Activated T-cell treated with anti-CD3 and anti-CD28 coated beads, Interleukin-2, amount 50 U/mL, for 1 hour (primary cell): ENCODE results near the gene CYLD.

Experiments used
- DNase-seq: peaks from one replicate; pipeline ENCODE4 v3.0.0-alpha.2; 2020

The CYLD gene

DNA sequence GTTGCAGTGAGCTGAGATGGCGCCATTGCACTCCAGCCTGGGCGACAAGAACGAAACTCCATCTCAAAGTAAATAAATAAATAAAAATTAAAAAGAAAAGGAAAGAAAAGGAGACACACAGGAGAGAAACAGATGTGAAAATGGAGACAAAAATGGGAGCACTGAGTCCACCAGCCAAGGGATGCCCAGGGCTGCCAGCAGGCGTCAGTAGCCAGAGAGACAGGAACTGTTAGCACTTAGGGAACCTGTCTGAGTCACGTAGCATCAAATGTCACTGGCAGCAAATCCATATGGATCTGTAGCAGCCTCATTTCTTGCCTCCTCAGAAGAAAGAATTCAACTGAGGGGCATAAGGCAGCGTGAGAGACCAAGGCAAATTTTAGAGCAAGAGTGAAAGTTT, 79.7 kb downstream of the CYLD start:
- DNase-seq: no peak

DNA sequence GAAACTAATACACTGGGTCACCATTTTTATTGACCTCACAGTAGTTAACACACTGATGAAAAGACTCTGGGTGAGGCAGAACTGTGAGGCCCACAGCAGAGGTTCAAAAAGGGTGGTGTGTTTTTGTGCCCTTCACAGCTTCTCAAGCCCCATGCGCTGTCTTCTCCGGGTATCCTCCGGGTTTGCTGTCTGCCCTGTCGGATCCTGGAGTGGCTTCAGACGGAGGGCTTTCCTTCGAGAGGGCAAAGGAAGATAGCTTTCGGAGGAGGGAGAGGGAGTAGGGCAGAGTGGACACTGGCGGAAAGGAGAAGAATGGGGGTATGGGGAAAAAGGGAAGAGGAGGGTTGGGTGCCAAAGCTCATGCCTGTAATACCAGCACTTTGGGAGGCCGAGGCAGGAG, 80.8 kb downstream of the CYLD start:
- no peak for DNase-seq

DNA sequence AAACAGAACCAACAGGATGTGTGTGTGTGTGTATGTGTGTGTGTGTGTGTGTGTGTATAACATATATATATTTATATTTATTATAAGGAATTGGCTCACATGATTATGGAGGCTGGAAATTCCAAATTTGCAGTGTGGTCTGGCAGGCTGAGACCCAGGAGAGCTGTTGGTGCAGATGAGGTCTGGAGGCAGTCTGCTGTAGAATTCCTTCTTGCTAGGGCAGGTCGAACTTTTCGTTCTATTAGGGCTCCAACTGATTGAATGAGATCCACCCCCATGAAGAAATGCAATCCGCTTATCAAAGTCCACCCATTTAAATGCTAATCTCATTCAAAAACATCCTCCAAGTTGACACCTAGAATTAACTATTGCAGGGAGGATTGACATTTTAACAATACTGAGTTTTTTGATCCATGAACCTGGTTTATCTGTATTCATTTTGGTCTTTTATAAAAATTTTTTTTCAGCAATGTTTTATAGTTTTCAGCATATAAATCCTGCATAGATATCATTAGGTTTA, 85.0 kb downstream of the CYLD start:
- DNase-seq: no peak

DNA sequence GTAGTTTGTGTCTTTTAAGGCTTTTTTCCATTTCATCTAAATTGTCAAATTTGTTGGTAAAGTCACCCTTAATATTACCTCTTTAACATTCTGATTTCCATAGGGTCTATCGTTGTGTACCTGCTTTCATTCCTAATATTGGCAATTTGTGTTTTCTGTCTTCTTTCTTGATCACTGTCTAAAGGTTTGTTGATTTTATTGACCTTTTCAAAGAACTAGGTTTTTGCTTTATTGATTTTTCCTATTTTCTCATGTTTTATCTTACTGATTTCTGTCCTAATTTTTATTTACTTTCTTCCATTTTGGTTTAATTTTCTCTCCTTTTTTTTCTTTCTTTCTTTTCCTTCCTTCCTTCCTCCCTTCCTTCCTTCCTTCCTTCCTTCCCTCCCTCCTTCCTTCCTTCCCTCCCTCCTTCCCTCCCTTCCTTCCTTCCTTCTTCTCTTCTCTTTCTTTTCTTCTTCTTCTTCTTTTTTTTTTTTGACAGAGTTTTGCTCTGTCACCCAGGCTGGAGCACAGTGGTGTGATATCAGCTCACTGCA, 86.3 kb downstream of the CYLD start:
- DNase-seq: no peak

DNA sequence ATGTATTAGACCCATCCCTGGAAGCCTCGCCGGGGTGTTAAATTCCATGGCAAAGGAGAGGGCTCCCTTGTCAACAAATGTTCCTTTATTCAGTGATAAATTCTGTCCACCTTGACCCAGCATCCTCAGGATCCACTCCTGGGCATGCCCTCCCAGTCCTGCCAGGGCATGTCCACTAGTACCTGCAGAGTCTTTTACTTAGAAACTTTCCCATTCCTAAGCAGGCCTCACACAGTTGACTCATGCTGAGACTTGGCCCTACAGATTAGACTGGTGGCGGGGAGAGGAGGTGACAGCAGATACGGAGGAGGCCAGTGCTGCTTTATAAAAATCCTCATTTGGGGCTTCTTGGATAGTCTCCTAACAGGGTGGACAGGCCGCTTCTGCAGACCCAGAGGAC, 88.8 kb downstream of the CYLD start:
- DNase-seq: no peak

DNA sequence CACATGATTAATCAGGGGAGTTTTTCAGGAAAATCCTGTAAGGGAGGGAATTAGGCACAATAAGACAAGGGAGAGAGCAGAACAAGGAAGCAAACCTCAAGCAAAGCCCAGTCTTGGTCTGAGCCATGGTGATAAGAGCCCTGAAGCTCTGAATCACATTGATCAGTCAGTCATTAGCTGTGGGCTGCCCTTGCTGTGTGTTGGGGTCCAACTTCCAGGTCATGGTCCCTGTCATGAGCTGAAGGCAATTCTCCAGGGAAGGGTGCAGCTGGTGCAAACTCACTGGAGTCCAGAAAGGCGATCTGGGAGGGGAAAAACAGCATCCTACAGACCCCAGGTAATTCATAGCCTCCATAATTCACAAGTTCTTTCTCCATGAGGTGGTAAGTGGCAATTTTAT, 89.9 kb downstream of the CYLD start:
- DNase-seq: no peak

DNA sequence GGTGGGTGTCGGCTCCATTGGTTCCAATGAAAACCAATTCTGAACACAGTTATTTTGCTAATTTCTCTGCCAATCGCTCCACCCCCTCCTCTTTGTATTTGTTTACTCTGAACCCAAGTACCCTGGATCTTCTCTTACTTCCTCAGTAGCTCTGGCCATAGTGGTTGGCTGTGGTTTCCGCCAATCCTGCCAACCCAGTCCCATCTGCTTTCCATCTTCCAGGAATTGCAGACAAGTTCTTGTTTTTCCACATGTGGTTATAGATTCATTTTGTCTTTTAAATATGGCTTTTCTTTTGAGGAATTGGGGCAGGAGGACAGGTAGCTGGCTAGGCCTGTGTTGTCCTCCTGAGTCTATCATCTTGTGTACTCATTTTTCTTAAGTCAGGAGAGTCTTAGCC, 92.0 kb downstream of the CYLD start:
- DNase-seq: no peak

DNA sequence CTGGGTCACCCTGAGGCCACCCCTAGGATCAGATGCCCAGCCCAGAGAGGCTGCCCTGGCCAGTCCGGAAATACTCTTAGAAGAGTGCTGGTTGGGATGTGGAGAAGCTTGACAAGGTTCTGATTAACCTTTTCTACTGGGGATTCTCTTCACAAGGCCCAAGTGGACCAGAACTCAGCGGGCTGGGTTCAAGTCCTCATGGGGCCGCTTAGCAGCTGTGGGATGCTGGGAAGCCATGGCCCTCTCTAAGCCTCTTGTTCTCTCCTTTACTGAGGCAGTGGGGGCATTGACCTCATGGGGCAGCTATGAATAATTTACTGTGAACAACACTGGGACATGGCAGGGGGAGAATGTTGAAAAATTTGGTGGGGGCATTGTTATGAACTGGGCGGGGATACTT, 92.8 kb downstream of the CYLD start:
- DNase-seq: no peak

DNA sequence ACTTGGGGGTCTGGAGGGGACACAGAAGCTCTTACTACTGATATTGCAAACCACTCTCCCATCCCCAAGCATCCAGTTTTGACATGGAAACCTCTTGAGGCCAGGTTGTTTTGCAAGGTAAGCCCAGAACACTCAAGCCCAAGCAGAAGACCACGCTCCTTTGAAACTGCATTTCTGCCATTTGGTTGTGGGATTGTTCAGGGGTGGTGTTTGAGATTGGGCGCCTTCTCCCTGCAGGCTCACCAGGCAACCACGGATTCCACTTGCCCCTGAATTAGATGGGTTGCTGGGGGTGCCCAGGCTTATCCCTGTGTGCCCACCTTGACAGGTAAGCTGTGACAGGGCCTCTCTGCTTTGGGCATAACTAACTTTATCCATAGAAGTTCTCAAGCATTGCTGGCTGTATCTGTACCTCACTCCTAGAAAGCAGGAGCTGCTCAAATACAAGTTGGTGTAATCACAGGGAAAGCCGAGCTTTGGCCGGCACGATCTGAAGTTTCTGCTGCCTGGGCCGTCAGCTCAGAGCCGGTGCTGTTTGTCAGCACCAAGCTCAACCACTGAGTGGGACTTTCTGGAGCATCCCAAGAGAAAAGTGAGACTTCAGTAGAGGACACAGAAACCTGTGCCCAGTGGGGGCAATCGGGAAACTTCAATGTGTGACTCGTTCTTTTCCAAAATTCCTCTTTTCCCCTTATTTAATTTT, 93.6 kb downstream of the CYLD start:
- no peak for DNase-seq

DNA sequence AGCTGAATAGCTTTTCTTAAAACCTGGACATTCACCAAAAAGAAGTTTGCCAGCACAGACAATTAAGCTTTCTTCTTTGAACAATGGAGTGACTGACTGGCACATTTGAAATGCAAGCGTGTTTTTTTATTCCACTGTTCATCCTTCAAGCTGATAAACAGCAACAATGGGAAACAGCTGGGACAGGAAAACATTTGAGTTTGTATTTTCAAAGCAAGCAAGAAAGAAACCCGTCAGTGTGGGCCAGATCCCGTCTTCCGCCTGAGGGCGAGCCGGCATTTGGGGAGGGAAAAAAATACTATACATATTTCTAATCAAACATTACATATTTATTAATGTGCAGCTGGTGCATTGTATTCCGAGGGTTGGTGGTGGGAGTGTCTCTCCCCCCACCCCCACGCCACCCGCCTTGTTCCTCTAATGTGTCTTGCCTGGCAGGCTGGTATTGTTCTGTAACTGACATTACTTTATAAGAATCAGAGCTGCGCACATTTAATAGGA, 94.3 kb downstream of the CYLD start:
- no peak for DNase-seq

DNA sequence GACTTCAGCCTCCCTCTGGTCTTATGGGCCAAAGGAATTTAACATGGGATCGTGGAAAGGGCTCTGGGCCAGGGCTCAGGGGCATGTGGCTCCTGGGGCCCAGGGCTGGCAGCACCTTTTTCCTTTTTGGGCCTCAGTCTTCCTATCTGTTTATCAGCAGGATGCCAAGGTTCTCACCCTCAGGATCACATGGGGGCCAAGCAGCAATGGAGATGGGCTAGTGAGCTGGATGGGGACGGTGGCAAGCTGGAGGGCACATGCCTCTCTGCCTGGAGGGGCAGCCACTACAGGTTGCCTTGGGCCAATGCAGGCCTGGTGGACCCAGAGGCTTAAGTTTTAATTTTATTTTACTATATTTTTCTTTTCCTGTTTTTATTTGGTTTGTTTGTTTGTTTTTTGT, 95.4 kb downstream of the CYLD start:
- DNase-seq: no peak

DNA sequence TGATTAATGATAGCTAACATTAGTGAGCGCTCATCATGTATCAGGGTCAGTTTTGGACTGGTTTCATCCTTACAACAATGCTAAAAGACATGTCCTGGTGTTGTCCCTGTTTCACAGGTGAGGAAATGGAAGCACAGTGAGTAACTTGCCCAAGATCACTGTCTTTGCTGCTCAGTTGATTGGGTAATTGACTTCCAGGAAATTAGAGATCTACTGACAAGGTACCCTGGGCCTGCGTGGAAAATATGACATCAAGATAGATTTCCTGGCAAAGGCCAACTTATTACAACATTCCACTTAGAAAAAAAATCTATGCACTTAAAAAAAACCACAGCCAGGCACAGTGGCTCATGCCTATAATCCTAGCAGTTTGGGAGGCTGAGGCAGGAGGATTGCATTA, 96.3 kb downstream of the CYLD start:
- DNase-seq: no peak

DNA sequence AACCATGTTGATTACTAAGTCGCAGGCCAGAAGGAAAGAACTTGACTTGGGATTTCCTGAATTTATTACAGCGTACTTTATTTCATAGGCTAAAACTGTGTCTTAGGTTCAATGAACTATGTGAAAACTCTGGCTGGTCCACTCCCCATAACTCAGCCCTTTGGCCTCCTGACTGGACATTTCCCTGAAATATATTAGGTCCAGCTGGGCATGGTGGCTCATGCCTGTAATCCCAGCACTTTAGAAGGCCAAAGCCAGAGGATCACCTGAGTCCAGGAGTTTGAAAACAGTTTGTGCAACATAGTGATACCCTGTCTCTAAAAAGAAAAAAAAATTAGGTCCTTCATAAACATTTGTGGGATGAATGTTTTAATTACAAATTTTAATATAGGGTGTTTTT, 97.0 kb downstream of the CYLD start:
- no peak for DNase-seq

DNA sequence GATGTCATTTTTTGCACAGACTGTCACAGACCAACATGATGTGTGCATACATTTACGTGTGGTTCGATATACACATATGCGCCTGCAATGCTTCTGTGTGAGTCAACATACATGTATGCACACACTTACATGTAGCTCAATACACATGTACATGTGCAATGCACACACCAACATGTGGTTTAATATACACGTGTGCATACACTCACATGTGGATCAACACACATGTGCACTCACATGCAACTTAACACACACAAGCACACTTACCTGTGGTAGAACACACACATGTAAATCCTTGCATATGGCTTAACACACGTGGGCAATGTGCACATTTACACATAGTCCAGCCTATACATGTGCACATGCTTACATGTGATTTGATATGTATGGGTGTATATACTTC, 97.5 kb downstream of the CYLD start:
- no peak for DNase-seq

DNA sequence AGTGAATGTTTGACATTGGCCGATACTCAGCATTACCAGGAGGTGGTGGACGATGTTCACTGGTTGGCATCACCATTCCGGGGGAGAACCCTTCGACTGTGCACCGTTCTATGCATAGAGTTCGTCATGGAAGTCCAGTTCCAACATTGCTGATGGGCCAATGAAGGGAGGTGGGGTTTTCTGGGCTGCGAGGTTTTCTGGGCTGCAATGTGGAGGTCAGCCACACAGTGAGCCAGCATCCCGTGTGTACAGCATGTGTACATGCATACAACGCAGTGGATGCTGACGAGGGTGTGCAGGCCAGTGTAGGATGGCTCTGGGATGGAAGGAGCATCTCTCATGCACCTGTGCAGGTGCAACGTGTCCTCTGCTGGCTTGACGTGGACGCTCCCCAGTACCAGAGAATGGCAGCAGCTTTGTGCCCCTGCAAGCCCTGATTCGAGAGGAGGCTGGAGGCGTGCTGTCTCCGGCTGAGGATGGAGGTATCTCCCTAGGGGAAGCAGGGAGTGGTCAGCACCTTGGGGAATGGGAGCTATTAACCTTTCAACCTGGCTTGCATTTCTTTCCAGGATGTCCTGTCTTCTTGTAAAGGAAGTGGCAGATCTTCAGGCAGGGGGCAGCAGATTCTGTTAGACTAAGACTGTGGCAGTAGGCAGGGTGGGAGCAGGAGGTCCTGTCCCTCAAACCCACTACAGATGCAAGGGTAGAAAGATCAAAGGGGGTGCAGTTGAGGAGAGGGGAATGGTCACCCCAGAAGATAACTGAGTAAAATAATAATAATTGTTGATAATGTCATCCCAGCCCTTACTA, 98.2 kb downstream of the CYLD start:
- no peak for DNase-seq

DNA sequence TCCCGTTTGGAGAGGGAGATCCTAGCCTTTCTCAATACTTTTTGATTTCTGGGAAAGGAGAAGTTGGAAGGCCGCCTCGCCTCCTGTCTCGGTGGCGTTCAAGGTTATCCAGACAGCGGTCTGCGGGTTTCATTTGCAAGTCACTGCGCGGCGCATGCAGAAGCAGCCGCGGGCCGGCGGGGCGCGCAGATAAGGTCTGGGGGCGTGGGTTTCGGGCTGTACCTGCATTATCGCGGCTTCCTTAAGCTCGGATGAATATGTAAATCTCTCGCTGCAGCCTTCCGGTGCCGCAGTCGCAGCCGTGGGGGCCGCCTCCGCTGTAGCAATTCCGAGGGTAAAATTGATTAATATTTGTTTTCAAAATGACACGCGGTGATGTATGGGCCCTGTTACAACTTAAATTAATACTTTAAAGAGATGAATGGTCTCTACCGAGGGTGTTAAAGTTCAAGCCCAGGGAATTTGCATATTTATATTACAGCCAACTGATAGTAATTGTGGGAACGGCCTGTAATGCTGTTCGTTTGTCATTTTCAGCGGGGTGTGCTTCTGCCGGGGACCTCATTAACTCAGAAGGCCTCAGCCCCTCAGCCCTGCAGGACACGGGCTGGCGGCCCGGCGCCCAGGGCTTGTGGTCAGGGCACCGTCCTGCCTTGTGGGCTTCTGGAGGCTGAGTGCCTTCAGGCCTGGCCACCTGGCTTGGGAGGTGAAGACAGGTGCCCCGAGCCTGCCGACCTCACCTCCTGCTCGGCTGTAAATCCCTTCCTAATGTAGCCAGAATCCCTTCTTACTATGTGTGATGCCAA, 99.4 kb downstream of the CYLD start:
- DNase-seq: peak; percentile 38

DNA sequence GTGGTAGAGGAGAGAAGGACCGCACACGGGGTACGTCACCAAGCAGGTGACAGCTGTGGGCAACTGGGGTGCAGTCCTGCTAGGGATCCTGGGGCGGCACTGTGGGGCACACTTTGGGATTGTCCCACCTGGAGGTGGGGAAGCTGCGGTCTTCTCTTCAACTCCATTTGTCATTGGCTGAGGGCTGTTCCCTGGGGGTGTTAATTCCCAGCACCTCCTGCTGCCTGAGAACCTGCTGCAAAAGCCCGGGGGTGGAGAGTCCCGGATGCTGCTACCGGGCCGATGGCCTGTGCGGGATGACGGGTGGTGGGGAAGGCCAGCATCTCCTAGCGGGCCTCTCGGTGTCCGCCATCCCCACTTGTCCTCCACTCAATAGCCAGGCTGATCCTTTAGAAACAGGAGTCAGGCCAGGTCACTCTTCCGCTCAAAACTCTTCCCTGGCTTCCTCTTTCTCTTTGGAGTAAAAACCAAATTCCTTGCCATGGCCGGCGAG, 100.2 kb downstream of the CYLD start:
- no peak for DNase-seq

DNA sequence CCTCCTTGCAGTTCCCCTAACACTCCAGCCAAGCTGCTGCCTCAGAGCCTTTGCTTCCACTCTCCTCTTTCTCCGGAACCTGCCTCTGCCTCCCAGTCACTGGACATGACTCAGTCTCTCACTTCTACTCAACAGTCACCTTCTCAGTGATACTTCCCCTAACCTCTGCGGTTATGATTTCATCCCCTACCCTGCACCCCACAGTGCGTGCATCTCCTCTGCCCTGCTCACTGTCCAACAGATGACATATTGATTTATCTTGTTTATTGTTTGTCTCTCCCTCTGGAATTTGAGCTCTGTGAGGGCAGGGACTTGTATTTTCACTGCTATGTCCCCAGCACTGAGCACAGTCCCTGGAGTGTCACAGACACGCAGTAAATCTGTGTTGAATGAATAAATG, 100.7 kb downstream of the CYLD start:
- no peak for DNase-seq

DNA sequence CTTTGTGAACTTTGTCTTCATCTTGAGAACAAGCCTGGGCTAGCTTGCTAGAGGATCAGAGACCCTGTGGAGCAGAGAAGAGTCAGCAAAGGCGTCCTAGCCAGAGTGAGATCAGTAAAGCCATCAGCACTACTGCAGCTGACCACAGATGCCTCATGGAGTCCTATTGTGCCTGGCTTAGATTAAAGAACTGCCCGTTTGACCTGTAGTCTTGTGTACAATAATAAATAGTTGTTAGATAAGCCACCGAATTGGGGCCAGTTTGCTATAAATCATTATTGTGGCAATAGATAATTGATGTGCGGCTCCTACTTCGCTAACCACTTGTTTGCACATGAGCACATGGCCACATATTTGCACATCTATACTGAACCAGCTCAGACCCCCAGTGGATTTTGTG, 103.0 kb downstream of the CYLD start:
- DNase-seq: no peak

DNA sequence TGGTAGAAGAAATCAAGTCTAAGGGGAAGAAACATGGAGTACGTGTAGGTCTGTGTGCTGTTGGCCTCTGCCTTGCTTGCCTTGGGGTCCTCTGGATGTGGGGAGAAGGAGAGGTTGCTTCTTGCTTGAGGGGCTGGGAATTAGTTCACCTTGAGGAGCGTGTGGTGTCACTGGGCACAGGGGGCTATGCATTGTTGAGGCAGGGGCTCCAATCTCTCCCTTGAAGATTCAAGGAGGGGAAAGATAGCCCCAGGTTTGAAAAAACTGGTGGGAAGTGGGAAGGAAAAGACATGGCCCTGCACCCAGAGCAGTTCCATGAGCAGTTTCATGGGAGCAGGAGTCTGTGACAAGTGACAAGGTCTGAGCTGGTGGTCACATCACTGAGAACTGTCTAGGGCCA, 103.4 kb downstream of the CYLD start:
- DNase-seq: no peak

DNA sequence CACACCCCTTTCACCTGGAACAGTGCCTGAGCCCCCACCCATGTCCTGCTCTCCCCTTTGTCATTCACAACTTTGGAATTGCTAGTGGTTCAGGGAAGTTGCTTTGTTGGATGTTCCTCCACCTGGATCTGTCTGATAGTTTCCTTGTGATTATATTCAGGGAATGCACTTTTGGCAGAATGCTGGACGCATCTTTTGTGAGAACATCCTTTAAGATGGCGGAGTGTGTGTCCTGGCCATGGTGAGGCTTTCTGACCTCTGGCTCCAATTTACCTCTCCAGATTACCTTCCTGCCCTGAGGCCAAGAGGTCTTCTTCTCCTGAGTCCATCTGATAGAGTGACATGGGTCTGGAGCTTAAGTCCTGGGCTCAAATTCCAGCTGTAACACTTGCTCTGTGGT, 104.6 kb downstream of the CYLD start:
- no peak for DNase-seq

DNA sequence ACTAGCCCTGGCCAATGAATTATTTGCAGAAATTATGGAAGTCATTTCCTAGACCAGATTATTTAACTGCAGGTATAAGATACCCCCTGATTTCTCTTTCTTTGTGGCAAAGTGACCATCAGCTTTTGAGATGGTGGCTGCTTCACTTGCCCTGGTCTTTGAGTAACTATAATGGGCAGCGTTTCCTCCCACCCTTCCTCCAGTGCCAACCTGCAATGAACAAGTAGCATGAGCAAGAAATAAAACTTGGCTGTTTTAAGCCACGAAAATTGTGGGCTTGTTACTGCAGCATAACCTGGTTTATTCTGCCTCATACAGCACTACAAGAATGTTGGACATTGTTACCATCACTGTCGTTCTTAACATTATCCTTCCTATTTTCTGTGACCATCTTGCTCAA, 105.3 kb downstream of the CYLD start:
- no peak for DNase-seq
